HG03196 (cell line): ENCODE results near the gene CCDC77.
"Not testable (repeated sequence)": the region's sequence is repeated elsewhere in the genome, so short reads cannot be mapped to it uniquely, and the experiment has no call there.

ENCODE experiments used
- ATAC-seq: cut with Tn5 transposase; IDR thresholded peaks from one replicate; pipeline ENCODE4 v1.9.1; 2021; ENCODE audit not compliant: unreplicated experiment

Gene CCDC77

DNA sequence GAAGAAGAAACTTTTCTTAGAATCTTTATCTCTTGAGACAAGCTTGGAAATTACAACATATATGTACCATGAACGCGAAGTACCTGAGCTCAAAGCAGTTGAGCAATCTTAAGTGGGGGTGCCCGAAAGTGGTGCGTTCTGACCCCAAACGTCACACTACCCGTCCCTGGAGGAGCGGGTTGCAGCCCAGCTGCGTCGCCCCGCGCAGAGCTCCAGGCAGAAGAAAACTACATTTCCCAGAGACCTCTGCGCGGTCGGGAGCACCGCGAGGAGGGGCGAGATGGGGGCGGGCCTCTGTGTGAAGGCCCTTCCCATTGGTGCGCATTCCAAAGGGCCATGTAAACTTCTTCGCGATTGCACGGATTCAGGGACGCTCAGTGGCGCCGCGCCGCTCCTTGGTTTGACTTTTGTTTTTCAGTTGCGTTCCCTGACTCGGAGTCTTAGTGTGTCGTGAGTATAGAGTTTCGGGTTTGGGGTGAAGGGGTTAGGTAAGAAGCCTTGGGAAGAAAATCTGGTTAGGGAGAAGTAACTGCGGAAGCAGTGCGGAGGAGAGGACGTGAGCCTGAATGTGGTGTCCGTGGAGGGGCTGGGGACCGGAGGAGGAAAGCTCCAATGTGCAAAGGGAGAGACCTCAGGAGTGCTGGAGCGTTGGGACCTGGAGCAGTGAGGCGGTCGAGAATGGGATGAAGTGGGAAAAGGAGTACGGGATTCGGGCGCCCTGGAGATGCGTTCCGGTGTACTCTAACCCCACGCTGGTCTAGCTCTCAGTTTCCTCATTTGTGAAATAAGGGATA lies at the start of gene CCDC77:
Gene CCDC77 (plus strand): TSS at position 410 of the 794 bp plus-strand sequence. CDS start 7,740 bp downstream, outside the sequence.
- ATAC-seq = peak; percentile 96

GRCh38 chr12:356276-356988 lies 45.0 kb upstream of the CCDC77 start:
- no peak for ATAC-seq

DNA sequence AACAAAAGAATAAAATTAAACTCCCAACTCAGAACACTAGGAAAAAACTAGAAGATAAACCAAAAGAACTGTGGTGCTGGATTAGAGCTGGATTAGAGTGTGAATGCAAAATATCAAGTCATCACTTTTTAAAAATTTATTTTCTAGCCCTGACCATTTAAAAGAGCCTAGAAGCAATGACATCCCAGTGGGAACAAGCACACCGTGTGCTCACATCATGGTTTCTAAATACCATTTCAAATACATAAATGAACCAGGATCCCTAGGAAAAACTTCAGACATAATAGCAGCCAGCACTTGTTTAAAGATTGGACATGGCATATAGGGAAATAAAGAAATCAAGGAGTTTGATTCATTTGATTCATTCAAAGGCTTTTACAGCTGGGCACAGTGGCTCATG lies 42.4 kb upstream of the CCDC77 start:
- ATAC-seq = no peak

DNA sequence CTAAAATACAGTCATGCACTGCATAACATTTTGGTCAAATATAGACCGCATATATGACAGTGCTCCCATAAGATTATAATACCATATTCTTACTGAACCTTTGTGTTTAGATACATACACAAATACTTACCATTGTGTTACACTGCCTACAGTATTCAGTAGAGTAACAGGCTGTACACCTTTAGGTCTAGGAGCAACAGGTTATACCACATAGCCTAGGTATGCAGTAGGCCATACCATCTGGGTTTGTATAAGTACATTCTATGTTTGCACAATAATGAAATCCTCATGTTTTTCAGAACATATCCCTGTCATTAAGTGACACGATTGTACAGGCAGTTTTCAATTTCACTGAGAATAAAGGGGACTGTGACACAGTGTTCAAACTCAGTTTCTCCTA lies 34.6 kb upstream of the CCDC77 start:
- ATAC-seq = no peak

DNA sequence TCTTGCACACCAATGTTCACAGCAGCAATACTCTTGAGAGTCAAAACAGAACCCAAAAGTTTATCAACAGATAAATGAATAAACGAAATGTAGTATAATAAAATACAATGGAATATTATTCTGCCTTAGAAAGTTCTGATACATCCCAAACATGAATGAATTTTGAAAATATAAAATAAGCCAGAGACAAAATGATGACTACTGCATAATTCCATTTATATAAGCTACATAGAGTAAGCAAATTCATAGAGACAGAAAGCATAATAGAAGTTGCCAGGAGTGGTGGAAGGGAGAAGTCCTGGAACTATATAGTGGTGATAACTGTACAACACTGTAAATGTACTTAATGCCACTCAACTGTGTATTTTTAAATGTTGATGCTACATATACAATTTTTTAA lies 33.5 kb upstream of the CCDC77 start:
- no peak for ATAC-seq

GRCh38 chr12:370739-371485 lies 30.5 kb upstream of the CCDC77 start:
- not testable (repeated sequence) for ATAC-seq

DNA sequence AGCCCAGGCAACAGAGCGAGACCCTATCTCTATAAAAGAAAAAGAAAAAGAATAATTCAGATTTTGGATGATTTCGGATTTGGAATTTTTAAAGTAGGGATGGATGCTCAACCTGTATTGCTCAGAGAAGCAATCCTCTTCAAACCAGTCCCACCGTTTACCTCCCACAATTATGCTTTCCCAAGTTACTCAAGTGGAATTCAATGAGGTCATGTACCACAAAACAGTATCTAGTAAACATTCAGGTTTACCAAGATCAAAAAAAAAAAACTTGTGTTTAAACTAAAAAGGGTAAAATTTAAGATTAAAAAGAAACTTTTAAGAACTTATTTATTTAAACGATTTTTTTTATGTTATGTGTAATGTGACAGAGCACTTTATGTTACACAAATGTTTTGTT lies 14.8 kb upstream of the CCDC77 start:
- no peak for ATAC-seq

DNA sequence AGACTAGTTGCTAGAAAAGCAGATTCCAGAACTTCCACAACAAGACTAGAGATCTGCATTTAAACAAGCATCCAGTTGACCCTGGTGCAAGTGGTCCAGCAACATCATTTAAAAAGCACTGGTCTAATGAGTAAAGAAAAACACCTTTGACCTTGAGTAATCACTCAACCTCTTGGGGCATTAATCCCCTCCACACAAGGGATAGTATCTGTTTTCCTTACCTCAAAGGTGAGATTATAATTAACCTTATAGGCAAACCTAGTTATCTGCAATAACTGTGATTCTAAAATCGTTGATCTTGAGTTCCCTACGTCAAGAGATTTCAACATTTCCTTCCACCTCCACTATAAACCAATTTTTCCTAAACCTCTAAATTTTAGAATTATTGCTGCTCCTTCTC lies 13.4 kb upstream of the CCDC77 start:
- no peak for ATAC-seq

- ATAC-seq = peak; percentile 21
Observed at GRCh38 chr12:388541-389141, 12.8 kb upstream of the CCDC77 start.

DNA sequence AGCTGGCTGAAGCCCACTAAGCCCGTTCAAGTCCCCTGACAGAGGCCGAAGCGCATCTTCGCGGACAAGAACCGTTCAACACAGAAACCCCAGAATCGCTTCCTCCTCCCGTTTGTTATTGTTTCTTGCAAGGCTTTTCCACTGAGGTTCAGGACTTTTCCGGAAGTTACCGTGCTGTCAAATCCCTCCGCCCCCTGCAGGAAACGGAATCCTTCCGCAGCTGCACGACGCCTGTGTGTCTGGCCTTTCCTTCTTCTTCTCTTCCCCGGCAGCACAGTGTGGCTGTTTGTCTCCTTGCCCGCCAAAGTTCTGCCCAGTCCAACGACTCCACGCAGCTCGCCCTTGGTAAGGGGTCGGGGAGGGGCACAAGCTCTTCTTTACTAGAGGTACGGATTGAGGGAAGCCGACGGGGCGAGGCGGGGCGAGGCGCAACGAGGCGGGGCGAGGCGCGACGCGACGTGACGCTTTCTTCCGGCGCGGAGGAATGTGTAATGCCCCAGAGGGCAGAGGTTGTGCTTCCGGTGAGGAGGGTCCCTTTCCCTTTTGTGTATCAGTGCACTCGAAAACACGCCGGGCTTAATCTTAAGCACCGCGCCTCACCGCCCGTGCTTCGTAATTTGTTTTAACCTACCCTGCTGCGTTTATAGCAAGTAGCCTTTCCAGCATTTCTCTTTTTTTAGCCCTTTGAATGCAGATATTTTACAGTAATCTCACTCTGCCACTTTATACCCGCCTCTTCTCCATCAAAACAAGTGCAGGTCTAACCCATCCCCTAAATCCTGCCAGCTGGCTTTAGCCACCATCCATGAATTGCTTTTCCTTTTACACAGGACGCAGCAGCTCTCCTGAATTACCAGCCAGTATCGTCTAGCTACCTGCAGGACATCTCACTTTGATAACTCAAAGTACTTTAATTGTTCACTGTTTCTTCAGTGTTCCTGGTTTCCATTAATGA lies 12.0 kb upstream of the CCDC77 start, which contains the start of gene KDM5A:
Gene KDM5A (minus strand): TSS at position 179 of the 955 bp plus-strand sequence. CDS start 229 bp downstream, outside the sequence.
- peak; percentile 90 for ATAC-seq

GRCh38 chr12:400828-401227 lies 616 bp upstream of the CCDC77 start:
- ATAC-seq = no peak

DNA sequence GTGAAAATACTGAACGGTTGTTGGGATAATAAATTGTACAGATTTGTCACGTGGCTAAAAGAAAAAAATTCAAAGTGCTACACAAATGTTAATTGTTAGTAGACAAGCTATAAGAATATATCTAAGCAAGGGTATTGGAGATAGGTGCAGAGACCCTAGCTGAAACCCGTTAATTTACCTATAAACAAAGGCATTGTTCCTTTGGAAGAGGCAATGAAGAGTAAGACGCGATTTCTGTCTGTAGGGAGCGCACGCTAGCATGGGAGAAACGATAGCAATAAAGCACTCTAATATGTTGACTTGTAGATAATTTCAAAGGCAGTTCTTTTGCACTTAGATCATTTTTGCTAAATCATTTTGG lies 565 bp downstream of the CCDC77 start:
- ATAC-seq = no peak

DNA sequence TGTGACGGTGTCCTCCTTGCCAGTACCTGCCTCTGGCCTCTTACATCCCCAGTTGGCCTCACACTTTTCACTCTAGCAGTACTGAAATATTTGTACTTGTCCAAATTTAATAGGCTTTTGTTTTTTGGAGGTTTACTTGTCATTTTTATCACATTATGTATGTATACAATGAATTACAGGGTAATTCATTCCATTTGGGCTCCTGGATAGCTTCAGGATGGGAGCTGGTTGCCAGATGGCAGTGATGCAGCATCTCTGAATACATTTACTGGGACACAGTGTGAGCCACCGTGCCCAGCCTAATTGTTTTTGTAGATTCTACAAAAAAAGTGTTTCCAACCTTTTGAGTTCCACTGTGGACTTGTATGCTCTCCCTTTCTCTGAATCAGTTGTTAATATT lies 13.4 kb downstream of the CCDC77 start:
- ATAC-seq = no peak

- no peak for ATAC-seq
Observed at GRCh38 chr12:418432-418831, 17.0 kb downstream of the CCDC77 start.

- ATAC-seq = no peak
Observed at GRCh38 chr12:422526-422925, 21.1 kb downstream of the CCDC77 start.

GRCh38 chr12:435737-436136 lies 34.3 kb downstream of the CCDC77 start:
- not testable (repeated sequence) for ATAC-seq

DNA sequence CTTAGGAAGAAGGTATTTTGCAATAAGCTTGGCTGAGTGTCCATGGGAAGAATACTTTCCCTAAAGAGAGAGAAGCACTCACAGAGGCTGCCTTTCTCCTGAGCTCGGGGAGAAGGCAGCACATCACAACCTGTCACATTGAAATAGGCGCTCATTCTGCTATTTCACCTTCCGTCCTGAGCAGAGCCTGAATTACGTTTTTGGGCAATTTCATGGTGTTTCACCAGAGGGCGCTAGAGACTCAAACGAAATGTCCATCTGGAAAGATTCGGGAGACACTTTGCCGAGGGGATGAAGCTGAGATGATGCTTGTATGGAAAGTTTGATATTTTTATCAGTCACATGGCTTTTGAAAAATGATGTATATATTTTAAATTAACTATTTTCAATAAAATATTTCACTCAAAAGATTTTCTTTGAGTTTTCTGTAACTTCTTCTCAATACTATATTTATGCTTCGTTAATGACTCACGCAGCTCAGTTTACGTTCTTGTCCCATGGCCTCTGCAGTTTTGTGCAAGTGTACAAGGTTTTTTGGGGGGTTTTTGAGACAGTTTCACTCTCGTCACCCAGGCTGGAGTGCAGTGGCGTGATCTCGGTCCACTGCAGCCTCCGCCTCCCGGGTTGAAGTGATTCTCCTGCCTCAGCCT lies 40.9 kb downstream of the CCDC77 start:
- no peak for ATAC-seq

- ATAC-seq = no peak
Observed at GRCh38 chr12:447141-447540, 45.7 kb downstream of the CCDC77 start.

GRCh38 chr12:449203-449602 lies 47.8 kb downstream of the CCDC77 start:
- no peak for ATAC-seq

- ATAC-seq = no peak
Observed at GRCh38 chr12:450438-450837, 49.0 kb downstream of the CCDC77 start.
